Adrenal gland (tissue), 5 donors: Measurements from ENCODE around the gene C12orf42.

ENCODE experiments used
- POLR2A ChIP-seq, 2 donors: fragments of 450-650 bp; IDR thresholded peaks; one replicate each; pipeline ENCODE4 v1.6.1; 2017; ENCODE audit warnings: antibody characterized with exemption in 2 of 2, mild to moderate bottlenecking in 2 of 2, moderate library complexity in 1 of 2
- TF ChIP-seq, protein P1 (sequence below), 6 experiments: fragments of 450-650 bp in 4 of 6; fragments of 200-600 bp in 2 of 6; sonication (generic) in 1 of 6; IDR thresholded peaks; 1 replicate in 5 of 6; 2 replicates in 1 of 6; pipeline versions ENCODE4 v1.5.1 to v1.8.0; 2016 to 2021; ENCODE audit warnings: antibody characterized with exemption in 6 of 6, mild to moderate bottlenecking in 2 of 6, moderate library complexity in 1 of 6
- donor health status: DM: no; HTN: no; CAD: no.

DNA sequence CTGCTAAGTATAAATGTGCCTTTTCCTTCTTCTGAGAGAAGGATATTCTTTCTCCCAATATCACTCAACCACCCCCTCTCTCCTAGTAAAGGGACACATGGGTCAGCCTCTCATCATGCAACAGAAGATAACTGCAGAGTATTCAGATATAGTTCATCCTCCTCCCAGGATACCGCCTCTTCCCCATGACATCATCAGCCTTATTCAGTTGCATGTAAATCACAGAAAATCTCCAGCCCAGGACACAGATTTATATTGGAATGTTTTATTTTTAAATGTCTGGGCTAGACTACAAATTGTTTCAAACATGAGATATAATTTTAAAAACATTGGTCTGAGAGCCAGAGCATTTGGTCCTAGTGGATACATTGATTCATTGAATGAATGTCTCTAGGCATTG lies 178.5 kb downstream of the C12orf42 start:
- TF ChIP-seq, protein P1, sequence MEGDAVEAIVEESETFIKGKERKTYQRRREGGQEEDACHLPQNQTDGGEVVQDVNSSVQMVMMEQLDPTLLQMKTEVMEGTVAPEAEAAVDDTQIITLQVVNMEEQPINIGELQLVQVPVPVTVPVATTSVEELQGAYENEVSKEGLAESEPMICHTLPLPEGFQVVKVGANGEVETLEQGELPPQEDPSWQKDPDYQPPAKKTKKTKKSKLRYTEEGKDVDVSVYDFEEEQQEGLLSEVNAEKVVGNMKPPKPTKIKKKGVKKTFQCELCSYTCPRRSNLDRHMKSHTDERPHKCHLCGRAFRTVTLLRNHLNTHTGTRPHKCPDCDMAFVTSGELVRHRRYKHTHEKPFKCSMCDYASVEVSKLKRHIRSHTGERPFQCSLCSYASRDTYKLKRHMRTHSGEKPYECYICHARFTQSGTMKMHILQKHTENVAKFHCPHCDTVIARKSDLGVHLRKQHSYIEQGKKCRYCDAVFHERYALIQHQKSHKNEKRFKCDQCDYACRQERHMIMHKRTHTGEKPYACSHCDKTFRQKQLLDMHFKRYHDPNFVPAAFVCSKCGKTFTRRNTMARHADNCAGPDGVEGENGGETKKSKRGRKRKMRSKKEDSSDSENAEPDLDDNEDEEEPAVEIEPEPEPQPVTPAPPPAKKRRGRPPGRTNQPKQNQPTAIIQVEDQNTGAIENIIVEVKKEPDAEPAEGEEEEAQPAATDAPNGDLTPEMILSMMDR (IDR thresholded peaks at IDR 0.05) = no peak
- no peak for TF ChIP-seq POLR2A (IDR thresholded peaks at IDR 0.05)
